ENCODE data around the gene GPR37L1. TPM values are rescaled to one million over a fixed set of nuclear protein-coding genes. Genes with fewer than 3 reads are reported as not detected.
A peak's percentile ranks its signal among the peaks of the same experiment; 100 is the strongest.

Gene GPR37L1
- total and polyA plus RNA-seq, 7 experiments from 2014 or later: 0.02 to 0.09 TPM; not detected in 5

GRCh38 chr1:202093858-202094257 lies 28.9 kb upstream of the GPR37L1 start:
- Mint-ChIP-seq H3K9me3 (no peaks in the 10 kb centered on the region), H3K4me1 (no peaks in the 10 kb centered on the region), H3K27ac (no peak overlapping the region), H3K27me3 (peaks cover 0 to 12% (median 9%) of the 10 kb centered on the region in 5 donors), H3K4me3 (no peak overlapping the region), H3K36me3 (no peaks in the 10 kb centered on the region)
- H3K4me1 ChIP-seq (ENCODE audit: control insufficient read depth in 2 of 2, insufficient read depth in 2 of 2, low read length in 2 of 2): no peaks in the 10 kb centered on the region
- H3K36me3 ChIP-seq (ENCODE audit: control insufficient read depth in 2 of 3, insufficient read depth in 3 of 3, low read length in 3 of 3): no peaks in the 10 kb centered on the region
- ATAC-seq (no peak), DNase-seq (no peak)
- H3K27me3 ChIP-seq (ENCODE audit: control insufficient read depth in 2 of 2, insufficient read depth in 2 of 2, low read length in 2 of 2): no peaks in the 10 kb centered on the region
- H3K9me3 ChIP-seq (ENCODE audit: control insufficient read depth in 2 of 3, low read length in 3 of 3): no peaks in the 10 kb centered on the region
- intact Hi-C loops (cut with micrococcal nuclease): no loop called here
- H3K4me3 ChIP-seq (ENCODE audit: low read length): no peak overlapping the region
- CTCF ChIA-PET: no interaction called here
- POLR2A ChIA-PET: no interaction called here
- H3K27ac ChIP-seq (ENCODE audit: low read depth, low read length): no peak overlapping the region

GRCh38 chr1:202101184-202101583 lies 21.5 kb upstream of the GPR37L1 start:
- DNase-seq (no peak), ATAC-seq (no peak)
- no peaks in the 10 kb centered on the region for H3K4me1 ChIP-seq (ENCODE audit: control insufficient read depth in 2 of 2, insufficient read depth in 2 of 2, low read length in 2 of 2)
- H3K4me3 ChIP-seq (ENCODE audit: low read length): no peak overlapping the region
- peaks cover 0 to 7% (median 0%) of the 10 kb centered on the region in 5 donors for H3K27me3 Mint-ChIP-seq
- H3K27me3 ChIP-seq (ENCODE audit: control insufficient read depth in 2 of 2, insufficient read depth in 2 of 2, low read length in 2 of 2): no peaks in the 10 kb centered on the region
- peak overlapping the region in 1 of 9 donors; percentile 4 for H3K27ac Mint-ChIP-seq
- no peaks in the 10 kb centered on the region for H3K36me3 ChIP-seq (ENCODE audit: control insufficient read depth in 2 of 3, insufficient read depth in 3 of 3, low read length in 3 of 3)
- no peaks in the 10 kb centered on the region for H3K4me1 Mint-ChIP-seq
- H3K9me3 ChIP-seq (ENCODE audit: control insufficient read depth in 2 of 3, low read length in 3 of 3): no peaks in the 10 kb centered on the region
- no peaks in the 10 kb centered on the region for H3K9me3 Mint-ChIP-seq
- H3K4me3 Mint-ChIP-seq: peak overlapping the region in 1 of 10 donors; percentile 29
- no peaks in the 10 kb centered on the region for H3K36me3 Mint-ChIP-seq
- ChIA-PET POLR2A (no interaction called here), CTCF (no interaction called here)
- intact Hi-C loops (cut with micrococcal nuclease): no loop called here
- H3K27ac ChIP-seq (ENCODE audit: low read depth, low read length): no peak overlapping the region

DNA sequence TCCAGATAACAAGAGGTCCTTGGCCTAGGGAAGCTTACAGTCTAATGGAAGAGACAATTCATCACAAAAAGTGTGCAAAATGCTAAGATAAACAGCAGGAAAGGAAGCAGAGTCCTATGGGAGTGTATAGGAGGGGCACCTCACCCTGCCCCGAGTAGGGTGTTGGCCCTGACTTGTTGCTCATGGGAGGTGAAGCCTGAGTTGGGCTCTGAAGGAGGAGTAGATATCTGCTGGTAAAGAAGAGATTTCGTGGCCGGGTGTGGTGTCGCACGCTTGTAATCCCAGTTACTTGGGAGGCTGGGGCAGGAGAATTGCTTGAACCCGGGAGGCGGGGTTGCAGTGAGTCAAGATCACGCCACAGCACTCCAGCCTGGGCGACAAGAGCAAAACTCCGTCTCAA lies 18.6 kb upstream of the GPR37L1 start:
- H3K27me3 ChIP-seq (ENCODE audit: control insufficient read depth in 2 of 2, insufficient read depth in 2 of 2, low read length in 2 of 2): no peaks in the 10 kb centered on the region
- ATAC-seq: no peak
- intact Hi-C loops (cut with micrococcal nuclease): no loop called here
- no peak for DNase-seq
- Mint-ChIP-seq H3K27ac (peak overlapping the region in 1 of 9 donors; percentile 65), H3K36me3 (no peaks in the 10 kb centered on the region), H3K9me3 (no peaks in the 10 kb centered on the region), H3K4me3 (no peak overlapping the region), H3K27me3 (peaks cover 0 to 7% (median 0%) of the 10 kb centered on the region in 5 donors), H3K4me1 (no peaks in the 10 kb centered on the region)
- H3K4me1 ChIP-seq (ENCODE audit: control insufficient read depth in 2 of 2, insufficient read depth in 2 of 2, low read length in 2 of 2): no peaks in the 10 kb centered on the region
- CTCF ChIA-PET: no interaction called here
- POLR2A ChIA-PET: no interaction called here
- no peaks in the 10 kb centered on the region for H3K36me3 ChIP-seq (ENCODE audit: control insufficient read depth in 2 of 3, insufficient read depth in 3 of 3, low read length in 3 of 3)
- H3K27ac ChIP-seq (ENCODE audit: low read depth, low read length): no peak overlapping the region
- no peak overlapping the region for H3K4me3 ChIP-seq (ENCODE audit: low read length)
- H3K9me3 ChIP-seq (ENCODE audit: control insufficient read depth in 2 of 3, low read length in 3 of 3): no peaks in the 10 kb centered on the region

DNA sequence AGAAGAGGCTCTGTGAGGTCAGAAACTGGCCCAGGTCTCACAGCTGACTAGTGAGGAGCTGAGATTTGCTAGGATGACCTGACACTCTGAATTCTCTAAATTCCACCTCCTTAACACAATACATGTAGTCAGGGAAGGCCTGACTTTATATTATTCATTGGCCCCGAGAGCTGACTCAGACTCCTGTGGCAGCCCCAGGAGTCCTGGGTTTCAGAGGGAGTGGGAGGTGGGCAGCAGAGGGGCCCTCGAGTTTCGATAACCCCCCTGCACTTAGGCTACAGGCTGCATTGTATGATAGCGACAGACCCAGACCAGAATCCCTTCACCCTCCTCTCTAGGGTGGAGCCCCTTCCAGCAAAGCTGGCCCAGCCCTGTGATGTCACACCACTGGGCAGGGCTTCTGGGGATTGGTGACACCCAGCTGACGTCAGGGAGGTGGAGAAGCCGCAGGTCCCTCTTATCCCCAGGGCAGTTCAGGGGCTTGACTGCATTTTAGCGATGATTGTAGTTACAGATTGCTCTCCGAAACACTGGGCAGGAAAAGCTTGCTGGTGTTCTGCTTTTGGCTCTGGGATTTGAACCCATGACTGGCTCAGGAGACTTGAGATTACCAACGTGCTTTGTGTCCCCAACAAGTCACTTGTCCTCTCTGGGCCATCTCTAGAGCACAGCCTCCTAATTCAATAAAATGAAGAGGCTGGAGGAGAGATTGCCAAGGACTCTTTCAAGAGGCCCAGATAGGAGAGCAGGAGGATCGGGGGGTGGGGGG lies 17.0 kb upstream of the GPR37L1 start:
- H3K4me3 ChIP-seq (ENCODE audit: low read length): no peak overlapping the region
- intact Hi-C loops (cut with micrococcal nuclease): no loop called here
- no peak overlapping the region for H3K27ac ChIP-seq (ENCODE audit: low read depth, low read length)
- peak; percentile 91 for ATAC-seq
- no peaks in the 10 kb centered on the region for H3K27me3 ChIP-seq (ENCODE audit: control insufficient read depth in 2 of 2, insufficient read depth in 2 of 2, low read length in 2 of 2)
- H3K36me3 Mint-ChIP-seq: no peaks in the 10 kb centered on the region
- no peaks in the 10 kb centered on the region for H3K4me1 ChIP-seq (ENCODE audit: control insufficient read depth in 2 of 2, insufficient read depth in 2 of 2, low read length in 2 of 2)
- H3K36me3 ChIP-seq (ENCODE audit: control insufficient read depth in 2 of 3, insufficient read depth in 3 of 3, low read length in 3 of 3): no peaks in the 10 kb centered on the region
- CTCF ChIA-PET: no interaction called here
- H3K4me1 Mint-ChIP-seq: no peaks in the 10 kb centered on the region
- no peak overlapping the region for H3K27ac Mint-ChIP-seq
- POLR2A ChIA-PET: no interaction called here
- H3K27me3 Mint-ChIP-seq: peaks cover 0 to 7% (median 0%) of the 10 kb centered on the region in 5 donors
- H3K9me3 Mint-ChIP-seq: no peaks in the 10 kb centered on the region
- no peak for DNase-seq
- no peaks in the 10 kb centered on the region for H3K9me3 ChIP-seq (ENCODE audit: control insufficient read depth in 2 of 3, low read length in 3 of 3)
- no peak overlapping the region for H3K4me3 Mint-ChIP-seq

DNA sequence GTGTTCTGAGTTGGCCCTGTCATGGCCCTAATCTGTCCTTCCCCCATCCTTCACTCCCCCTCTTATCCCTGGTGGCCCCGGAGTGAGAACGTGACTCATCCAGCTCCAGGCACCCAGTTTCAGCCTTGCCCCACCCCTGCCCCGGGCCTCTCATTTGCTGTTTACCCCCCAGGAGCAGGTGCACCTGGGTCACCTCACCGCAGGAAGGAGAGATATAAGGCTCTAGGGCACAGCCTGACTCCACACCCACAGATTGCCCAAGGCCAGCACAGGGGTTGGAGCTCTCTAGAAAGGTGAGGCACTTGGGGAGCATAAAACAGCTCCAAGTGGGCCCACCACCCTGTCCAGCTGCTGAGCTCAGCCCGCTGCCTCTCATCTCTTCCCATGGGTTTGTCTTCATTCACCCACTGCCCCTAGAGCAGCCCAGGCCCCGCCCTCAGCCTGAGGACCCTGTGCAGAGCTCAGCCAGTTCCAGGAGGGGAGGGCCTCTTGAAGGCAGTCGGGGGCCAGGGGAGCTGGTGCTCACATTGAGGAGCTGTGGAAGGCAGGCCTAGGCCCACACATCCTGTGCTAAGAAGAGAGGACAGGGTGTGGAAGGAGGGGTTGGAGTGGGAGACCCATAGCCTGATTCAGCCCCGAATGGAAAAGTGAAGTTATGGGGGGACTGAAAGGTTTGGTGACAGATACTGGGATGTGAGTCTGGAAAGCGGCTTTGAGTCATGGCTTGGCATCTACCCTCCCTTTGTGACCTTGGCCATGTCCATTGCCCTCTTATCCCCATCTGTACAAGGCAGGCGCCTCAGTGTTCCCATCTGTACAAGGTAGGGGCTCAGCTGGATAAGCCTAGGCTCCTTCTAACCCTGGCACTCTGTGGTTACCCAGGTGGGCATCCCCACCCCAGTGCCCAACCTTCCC lies 16.1 kb upstream of the GPR37L1 start:
- ATAC-seq (peak; percentile 36), DNase-seq (no peak)
- Histone ChIP-seq H3K27me3 (ENCODE audit: control insufficient read depth in 2 of 2, insufficient read depth in 2 of 2, low read length in 2 of 2) (no peaks in the 10 kb centered on the region), H3K4me1 (ENCODE audit: control insufficient read depth in 2 of 2, insufficient read depth in 2 of 2, low read length in 2 of 2) (no peaks in the 10 kb centered on the region), H3K36me3 (ENCODE audit: control insufficient read depth in 2 of 3, insufficient read depth in 3 of 3, low read length in 3 of 3) (no peaks in the 10 kb centered on the region), H3K27ac (ENCODE audit: low read depth, low read length) (no peak overlapping the region), H3K4me3 (ENCODE audit: low read length) (no peak overlapping the region), H3K9me3 (ENCODE audit: control insufficient read depth in 2 of 3, low read length in 3 of 3) (no peaks in the 10 kb centered on the region)
- no peak overlapping the region for H3K27ac Mint-ChIP-seq
- peaks cover 0 to 4% (median 0%) of the 10 kb centered on the region in 5 donors for H3K27me3 Mint-ChIP-seq
- no peaks in the 10 kb centered on the region for H3K4me1 Mint-ChIP-seq
- ChIA-PET POLR2A (no interaction called here), CTCF (interaction anchor here (0.8 to 0.9 kb wide), 2 partner anchors 15 to 29 kb away, joined by 3 to 4 read pairs; no protein-coding TSS in a partner anchor)
- H3K36me3 Mint-ChIP-seq: no peaks in the 10 kb centered on the region
- H3K9me3 Mint-ChIP-seq: no peaks in the 10 kb centered on the region
- intact Hi-C loops (cut with micrococcal nuclease): no loop called here
- no peak overlapping the region for H3K4me3 Mint-ChIP-seq

GRCh38 chr1:202107321-202107761 lies 15.4 kb upstream of the GPR37L1 start:
- H3K27me3 Mint-ChIP-seq: peaks cover 0 to 4% (median 0%) of the 10 kb centered on the region in 5 donors
- intact Hi-C loops (cut with micrococcal nuclease): no loop called here
- H3K27me3 ChIP-seq (ENCODE audit: control insufficient read depth in 2 of 2, insufficient read depth in 2 of 2, low read length in 2 of 2): no peaks in the 10 kb centered on the region

More at GRCh38 chr1:202107321-202107761, 15.4 kb upstream of the GPR37L1 start:
- Mint-ChIP-seq H3K4me3 (no peak overlapping the region), H3K36me3 (no peaks in the 10 kb centered on the region), H3K9me3 (no peaks in the 10 kb centered on the region), H3K4me1 (no peaks in the 10 kb centered on the region), H3K27ac (no peak overlapping the region)
- ChIA-PET CTCF (interaction anchor here (0.8 to 0.9 kb wide), 2 partner anchors 14 to 28 kb away, joined by 3 to 4 read pairs; no protein-coding TSS in a partner anchor), POLR2A (no interaction called here)
- H3K9me3 ChIP-seq (ENCODE audit: control insufficient read depth in 2 of 3, low read length in 3 of 3): no peaks in the 10 kb centered on the region
- no peaks in the 10 kb centered on the region for H3K36me3 ChIP-seq (ENCODE audit: control insufficient read depth in 2 of 3, insufficient read depth in 3 of 3, low read length in 3 of 3)
- no peaks in the 10 kb centered on the region for H3K4me1 ChIP-seq (ENCODE audit: control insufficient read depth in 2 of 2, insufficient read depth in 2 of 2, low read length in 2 of 2)
- no peak for ATAC-seq
- no peak overlapping the region for H3K27ac ChIP-seq (ENCODE audit: low read depth, low read length)
- H3K4me3 ChIP-seq (ENCODE audit: low read length): no peak overlapping the region
- DNase-seq: no peak

Data from naive thymus-derived CD4-positive, alpha-beta T cell (primary cell).